HG03045 (cell line): ENCODE data around the gene CPT2.
A peak's percentile ranks its signal among the peaks of the same experiment; 100 is the strongest.

Experiments
- ATAC-seq: cut with Tn5 transposase; IDR thresholded peaks from one replicate; pipeline ENCODE4 v1.9.1; 2021; ENCODE audit warnings: mild to moderate bottlenecking, moderate library complexity; ENCODE audit not compliant: unreplicated experiment

The CPT2 gene

GRCh38 chr1:53214376-53214940 is 17.8 kb downstream of the CPT2 start:
- no peak for ATAC-seq

- no peak for ATAC-seq
Measured at GRCh38 chr1:53218201-53218600, 21.6 kb downstream of the CPT2 start.

- ATAC-seq = no peak
Measured at GRCh38 chr1:53219711-53220110, 23.1 kb downstream of the CPT2 start.

- peak; percentile 93 for ATAC-seq
Measured at GRCh38 chr1:53220171-53220961, 23.7 kb downstream of the CPT2 start, which contains the start of gene CZIB. Gene CZIB, minus strand, starts transcription at chr1:53220634. Its CDS starts 59 bp downstream, at chr1:53220575.

GRCh38 chr1:53220962-53221286 is 24.3 kb downstream of the CPT2 start:
- ATAC-seq = no peak

GRCh38 chr1:53237638-53238037 is 41.0 kb downstream of the CPT2 start:
- no peak for ATAC-seq

- ATAC-seq = peak; percentile 97
Measured at GRCh38 chr1:53238197-53239155, 41.9 kb downstream of the CPT2 start, which contains the start of gene MAGOH. Gene MAGOH, minus strand, starts transcription at chr1:53238518. Its CDS starts 70 bp downstream, at chr1:53238448.

- ATAC-seq = no peak
Measured at GRCh38 chr1:53241828-53242227, 45.2 kb downstream of the CPT2 start.

GRCh38 chr1:53242381-53242780 is 45.8 kb downstream of the CPT2 start:
- ATAC-seq = no peak

GRCh38 chr1:53244141-53244540 is 47.5 kb downstream of the CPT2 start:
- ATAC-seq = no peak

- no peak for ATAC-seq
Measured at GRCh38 chr1:53246261-53247134, 49.9 kb downstream of the CPT2 start.

GRCh38 chr1:53249706-53250105 is 53.1 kb downstream of the CPT2 start:
- ATAC-seq = no peak

- no peak for ATAC-seq
Measured at GRCh38 chr1:53250325-53250724, 53.7 kb downstream of the CPT2 start.

- no peak for ATAC-seq
Measured at GRCh38 chr1:53254011-53254640, 57.5 kb downstream of the CPT2 start.

- ATAC-seq = no peak
Measured at GRCh38 chr1:53255031-53255430, 58.4 kb downstream of the CPT2 start.

- ATAC-seq = no peak
Measured at GRCh38 chr1:53256511-53257453, 60.2 kb downstream of the CPT2 start.

- ATAC-seq = no peak
Measured at GRCh38 chr1:53257454-53258081, 60.9 kb downstream of the CPT2 start.

GRCh38 chr1:53258216-53258615 is 61.6 kb downstream of the CPT2 start:
- ATAC-seq = no peak
